Measurements from ENCODE around the gene IGFL2.

- TF ChIP-seq CTCF (IDR thresholded peaks at IDR 0.05) = no peak
- no peak for TF ChIP-seq POLR2A (IDR thresholded peaks at IDR 0.05)
- TF ChIP-seq EP300 (IDR thresholded peaks at IDR 0.05) = no peak
Measured at GRCh38 chr19:46113726-46114125, 34.3 kb upstream of the IGFL2 start.

All from suprapubic skin (tissue), 3 donors.